VCaP (cell line): ENCODE measurements around the gene TMEM125.

Experiments used
- H3K27ac ChIP-seq: fragments of 450-650 bp; 2 replicates; pipeline ENCODE4 v1.5.1; 2017
- CTCF ChIP-seq: fragments of 450-650 bp; conservative IDR thresholded peaks from 2 replicates; pipeline ENCODE4 v1.5.1; 2017; ENCODE audit warnings: mild to moderate bottlenecking, moderate library complexity

Gene TMEM125

GRCh38 chr1:43288785-43289706 lies 19.3 kb downstream of the TMEM125 start:
- TF ChIP-seq CTCF = no peak
- no peak overlapping the region for H3K27ac ChIP-seq

- TF ChIP-seq CTCF = no peak
- no peak overlapping the region for H3K27ac ChIP-seq
Measured at GRCh38 chr1:43292216-43292615, 22.4 kb downstream of the TMEM125 start.

- H3K27ac ChIP-seq = no peak overlapping the region
- no peak for TF ChIP-seq CTCF
Measured at GRCh38 chr1:43292679-43293078, 22.9 kb downstream of the TMEM125 start.

GRCh38 chr1:43293176-43293575 lies 23.4 kb downstream of the TMEM125 start:
- H3K27ac ChIP-seq = no peak overlapping the region
- TF ChIP-seq CTCF = no peak

- TF ChIP-seq CTCF = no peak
- no peak overlapping the region for H3K27ac ChIP-seq
Measured at GRCh38 chr1:43293896-43294760, 24.3 kb downstream of the TMEM125 start.

- TF ChIP-seq CTCF = no peak
- no peak overlapping the region for H3K27ac ChIP-seq
Measured at GRCh38 chr1:43294761-43295160, 25.0 kb downstream of the TMEM125 start.

GRCh38 chr1:43296207-43296606 lies 26.4 kb downstream of the TMEM125 start:
- no peak overlapping the region for H3K27ac ChIP-seq
- TF ChIP-seq CTCF = no peak
